GM21526 (cell line): ENCODE results near the gene NSUN6.
A peak's percentile ranks its signal among the peaks of the same experiment; 100 is the strongest.
"Not testable (repeated sequence)": the region's sequence is repeated elsewhere in the genome, so short reads cannot be mapped to it uniquely, and the experiment has no call there.

Experiments used
- ATAC-seq: cut with Tn5 transposase; IDR thresholded peaks from one replicate; pipeline ENCODE4 v1.9.1; 2021; ENCODE audit warnings: moderate library complexity; ENCODE audit not compliant: unreplicated experiment, low FRiP score

Gene NSUN6

DNA sequence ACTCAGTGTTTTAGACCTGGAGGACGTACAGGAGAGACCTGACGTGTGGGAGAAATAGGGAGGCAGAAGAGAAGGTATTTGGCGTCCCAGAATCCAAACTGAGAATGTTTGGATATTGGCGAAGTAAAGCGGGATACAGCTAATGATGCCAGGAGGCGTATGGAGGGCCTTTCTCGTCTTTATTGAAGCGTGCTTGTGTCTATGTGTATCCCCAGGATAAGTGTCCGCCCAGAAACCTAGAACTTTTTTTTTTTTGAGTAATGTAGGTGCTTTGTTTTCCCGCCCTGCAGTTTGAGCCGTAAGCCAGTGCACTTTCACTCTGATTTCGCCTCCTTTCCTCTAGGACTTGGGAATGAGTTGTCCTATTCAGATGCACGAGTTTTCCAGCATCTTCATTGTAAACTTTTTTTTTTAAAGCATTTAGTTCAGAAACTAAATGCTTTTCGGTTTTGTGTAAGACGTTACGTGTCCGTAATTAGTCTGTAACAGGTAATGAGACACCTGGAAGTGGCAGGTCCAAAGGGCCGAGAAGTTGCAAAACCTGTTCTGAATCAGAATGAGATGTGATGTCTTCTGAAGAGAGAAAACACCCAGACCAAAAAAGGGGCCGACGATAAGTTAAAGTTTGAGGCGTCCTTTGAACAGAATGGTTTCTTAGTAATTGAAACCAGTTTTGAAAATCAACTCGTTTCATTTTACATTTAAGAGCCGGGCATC lies 8.6 kb upstream of the NSUN6 start:
- peak; percentile 13 for ATAC-seq

DNA sequence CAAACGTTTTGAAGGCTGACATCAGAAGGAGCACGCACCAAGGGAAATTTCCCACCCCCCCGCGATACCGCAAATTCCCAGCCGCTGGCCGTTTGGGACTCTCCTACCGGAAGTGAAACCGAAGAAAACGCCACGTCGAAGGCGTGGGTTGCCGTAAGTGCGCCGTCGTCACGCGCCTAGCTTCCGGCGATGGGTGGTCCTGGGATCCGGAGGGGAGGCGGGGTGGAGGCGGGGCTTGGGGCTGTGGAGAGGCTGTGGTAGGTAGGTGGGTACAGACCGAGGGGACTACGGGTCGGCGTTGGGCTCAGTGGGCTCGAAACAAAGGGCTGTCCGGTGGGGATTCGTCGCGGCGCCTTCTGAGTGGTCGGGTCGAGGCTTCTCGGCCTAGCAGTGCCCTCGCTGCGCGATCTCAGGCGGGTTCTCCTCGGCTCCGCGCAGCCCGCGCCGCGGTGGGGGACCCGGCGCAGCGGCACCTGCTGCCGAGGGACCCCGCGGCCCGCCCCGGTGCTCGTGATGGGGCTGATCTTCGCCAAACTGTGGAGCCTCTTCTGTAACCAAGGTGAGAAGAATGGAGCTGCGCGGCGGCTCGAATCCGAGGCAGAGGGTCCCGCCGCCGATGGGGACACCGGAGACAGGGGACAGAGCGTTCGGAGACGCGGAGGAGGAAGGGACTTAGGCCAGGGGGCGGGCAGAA lies 7.9 kb upstream of the NSUN6 start, which contains the start of gene ARL5B:
Gene ARL5B, plus strand, starts transcription at position 307 of the 694 bp plus-strand sequence. Its CDS starts 207 bp downstream, at position 514.
- ATAC-seq = peak; percentile 86

DNA sequence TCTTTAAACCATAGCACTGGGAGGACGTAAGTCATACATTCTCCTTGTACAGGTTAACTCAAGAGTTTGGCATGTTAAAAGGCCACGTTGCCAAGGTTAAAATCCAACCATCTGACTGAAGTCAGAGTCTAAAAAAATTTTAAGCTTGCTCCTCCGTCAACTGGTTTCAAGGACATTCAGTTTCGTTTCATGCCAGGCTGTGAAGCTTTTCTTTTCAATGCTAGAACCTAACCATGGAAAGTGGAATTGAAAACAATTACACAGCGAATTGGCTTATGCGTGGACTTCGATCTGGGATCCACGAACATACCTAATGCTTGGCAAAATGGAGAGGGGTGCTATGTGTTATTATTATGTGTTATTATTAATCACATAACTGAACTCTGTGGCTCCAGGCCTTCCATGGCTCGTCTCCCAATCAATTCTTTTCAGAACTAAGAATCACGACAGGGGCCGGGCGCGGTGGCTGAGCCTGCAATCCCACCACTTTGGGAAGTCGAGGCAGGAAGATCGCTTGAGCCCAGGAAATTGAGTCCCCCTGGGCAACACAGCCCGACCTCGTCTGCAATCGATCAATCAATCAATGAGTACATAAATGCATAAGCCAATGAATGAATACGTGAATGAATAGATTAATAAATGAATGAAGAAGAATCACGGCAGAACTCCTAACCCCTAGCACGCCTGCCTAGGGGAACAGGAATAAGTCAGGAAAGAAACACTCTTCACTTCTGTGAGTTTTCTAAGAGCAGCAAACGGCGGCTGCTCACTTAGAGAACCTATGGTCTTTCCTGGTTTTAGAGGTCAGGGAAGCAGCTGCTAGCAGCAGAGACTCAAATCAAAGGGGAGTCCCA lies 7.1 kb upstream of the NSUN6 start:
- ATAC-seq = no peak

DNA sequence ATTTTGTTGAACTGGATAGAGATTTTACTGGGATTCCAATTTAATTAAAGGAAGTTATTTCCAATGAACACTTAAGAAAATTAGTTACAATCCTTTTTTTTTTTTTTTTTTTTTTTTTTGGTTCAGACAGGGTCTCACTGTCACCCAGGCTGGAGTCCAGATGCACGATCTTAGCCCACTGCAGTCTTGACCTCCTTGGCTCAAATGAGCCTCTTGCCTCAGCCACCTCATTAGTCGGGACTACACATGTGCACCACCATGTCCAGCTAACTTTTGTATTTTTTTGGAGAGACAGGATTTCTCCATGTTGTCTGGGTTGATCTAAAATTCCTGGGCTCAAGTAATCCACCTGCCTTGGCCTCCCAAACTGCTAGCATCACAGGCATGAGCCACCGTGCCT lies 5.3 kb upstream of the NSUN6 start:
- ATAC-seq = no peak

DNA sequence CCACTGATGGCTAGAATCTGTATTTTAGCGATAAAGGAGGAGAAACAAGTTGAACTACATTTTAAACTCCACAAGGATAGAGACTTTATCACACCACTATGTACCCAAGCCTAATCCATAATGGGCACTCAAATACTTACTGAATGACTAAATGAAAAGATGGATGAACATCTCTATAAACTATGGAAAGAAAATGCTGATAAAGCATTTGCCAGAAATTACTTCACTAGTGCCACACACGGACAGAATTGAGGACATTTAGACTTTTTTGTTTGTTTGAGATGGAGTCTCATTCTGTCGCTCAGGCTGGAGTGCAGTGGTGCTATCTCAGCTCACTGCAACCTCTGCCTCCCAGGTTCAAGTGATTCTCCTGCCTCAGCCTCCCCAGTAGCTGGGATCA lies 1.7 kb upstream of the NSUN6 start:
- no peak for ATAC-seq

- ATAC-seq = no peak
Measured at GRCh38 chr10:18650404-18650997, 886 bp downstream of the NSUN6 start.

DNA sequence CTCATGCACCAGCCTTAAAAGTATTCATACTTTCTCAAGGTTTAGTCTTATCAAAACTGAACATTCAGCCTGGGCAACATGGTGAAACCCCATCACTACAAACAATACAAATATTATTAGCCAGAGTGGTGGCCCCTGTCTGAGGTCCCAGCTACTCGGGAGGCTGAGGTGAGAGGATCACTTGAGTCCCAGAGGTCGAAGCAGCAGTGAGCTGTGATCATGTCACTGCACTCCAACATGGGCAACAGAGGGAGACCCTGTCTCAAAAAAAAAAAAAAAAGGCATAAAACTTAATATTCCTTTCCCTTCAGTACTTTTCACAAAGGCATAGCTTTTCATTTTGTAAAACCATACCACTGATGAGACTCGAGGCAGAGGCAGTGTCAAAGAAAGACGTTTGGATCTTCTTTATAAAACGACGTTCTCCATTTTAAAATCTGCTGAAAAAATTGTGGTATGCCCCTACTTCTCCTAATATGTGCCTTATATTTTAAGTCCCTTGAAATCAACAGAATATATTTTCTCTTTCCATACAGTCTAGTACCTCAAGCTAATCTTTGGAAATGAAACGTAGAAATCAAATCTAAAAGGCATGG lies 1.9 kb downstream of the NSUN6 start:
- ATAC-seq = no peak

DNA sequence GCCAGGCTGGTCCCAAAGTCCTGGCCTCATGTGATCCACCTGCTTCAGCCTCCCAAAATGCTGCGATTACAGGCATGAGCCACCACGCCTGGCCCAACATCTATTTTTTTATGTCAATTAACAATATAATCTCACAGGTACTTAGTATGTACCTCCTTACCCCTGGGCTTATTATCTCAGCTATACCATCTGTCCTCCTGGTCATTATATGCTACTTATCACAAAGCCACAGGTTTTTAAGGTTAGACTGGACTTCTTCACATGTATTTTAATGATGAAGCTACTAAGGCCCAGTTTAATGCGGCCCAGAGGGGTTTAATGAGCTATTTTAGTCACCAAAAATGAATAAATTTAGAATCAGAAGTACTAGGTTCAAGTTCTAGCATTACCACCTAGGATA lies 3.4 kb downstream of the NSUN6 start:
- no peak for ATAC-seq

DNA sequence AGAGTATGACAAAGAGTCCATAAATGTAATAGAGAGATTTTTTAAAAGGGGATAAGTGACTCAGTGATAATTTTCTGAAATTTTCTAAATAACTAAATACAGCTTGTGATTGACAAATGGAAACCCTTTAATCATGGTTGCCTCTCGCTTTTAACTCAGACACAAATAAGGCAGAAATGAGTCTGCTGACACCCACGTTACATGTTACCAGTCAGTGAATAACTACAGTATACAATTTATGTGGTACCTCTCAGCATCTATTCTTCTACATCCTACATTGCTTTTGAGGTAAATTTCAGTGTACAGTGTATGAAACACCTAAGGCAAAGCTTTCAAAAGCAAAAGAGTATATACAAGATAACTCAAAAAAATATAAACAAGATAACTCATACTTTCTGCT lies 4.2 kb downstream of the NSUN6 start:
- no peak for ATAC-seq

DNA sequence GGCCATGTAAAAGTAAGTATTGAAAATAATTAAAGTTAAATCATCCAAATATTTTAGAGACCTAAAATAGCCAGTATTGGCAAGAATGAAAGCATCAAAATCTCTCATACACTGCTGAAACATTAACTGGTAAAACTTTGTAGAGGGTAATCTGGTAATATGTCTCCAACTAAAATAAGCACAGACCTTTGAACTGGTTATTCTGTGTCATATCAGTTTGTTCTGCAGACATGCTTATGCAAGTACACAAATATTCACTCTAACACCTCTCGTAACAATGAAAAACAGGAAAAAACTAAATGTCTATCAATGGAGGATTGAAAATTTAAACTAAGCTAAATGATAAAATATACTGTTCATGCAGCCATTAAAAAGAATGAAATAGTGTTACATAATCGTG lies 11.7 kb downstream of the NSUN6 start:
- ATAC-seq = not testable (repeated sequence)

GRCh38 chr10:18637400-18637799 lies 14.0 kb downstream of the NSUN6 start:
- ATAC-seq = not testable (repeated sequence)

- no peak for ATAC-seq
Measured at GRCh38 chr10:18635995-18636394, 15.4 kb downstream of the NSUN6 start.

DNA sequence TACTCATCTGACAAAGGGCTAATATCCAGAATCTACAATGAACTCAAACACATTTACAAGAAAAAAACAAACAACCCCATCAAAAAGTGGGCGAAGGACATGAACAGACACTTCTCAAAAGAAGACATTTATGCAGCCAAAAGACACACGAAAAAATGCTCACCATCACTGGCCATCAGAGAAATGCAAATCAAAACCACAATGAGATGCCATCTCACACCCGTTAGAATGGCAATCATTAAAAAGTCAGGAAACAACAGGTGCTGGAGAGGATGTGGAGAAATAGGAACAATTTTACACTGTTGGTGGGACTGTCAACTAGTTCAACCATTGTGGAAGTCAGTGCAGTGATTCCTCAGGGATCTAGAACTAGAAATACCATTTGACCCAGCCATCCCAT lies 18.9 kb downstream of the NSUN6 start:
- not testable (repeated sequence) for ATAC-seq

DNA sequence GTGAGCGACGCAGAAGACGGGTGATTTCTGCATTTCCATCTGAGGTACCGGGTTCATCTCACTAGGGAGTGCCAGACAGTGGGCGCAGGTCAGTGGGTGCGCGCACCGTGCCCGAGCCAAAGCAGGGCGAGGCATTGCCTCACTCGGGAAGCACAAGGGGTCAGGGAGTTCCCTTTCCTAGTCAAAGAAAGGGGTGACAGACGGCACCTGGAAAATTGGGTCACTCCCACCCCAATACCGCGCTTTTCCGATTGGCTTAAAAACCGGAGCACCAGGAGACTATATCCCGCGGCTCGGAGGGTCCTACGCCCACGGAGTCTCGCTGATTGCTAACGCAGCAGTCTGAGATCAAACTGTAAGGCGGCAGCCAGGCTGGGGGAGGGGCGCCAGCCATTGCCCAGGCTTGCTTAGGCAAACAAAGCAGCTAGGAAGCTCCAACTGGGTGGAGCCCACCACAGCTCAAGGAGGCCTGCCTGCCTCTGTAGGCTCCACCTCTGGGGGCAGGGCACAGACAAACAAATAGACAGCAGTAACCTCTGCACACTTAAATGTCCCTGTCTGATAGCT lies 23.9 kb downstream of the NSUN6 start:
- not testable (repeated sequence) for ATAC-seq

DNA sequence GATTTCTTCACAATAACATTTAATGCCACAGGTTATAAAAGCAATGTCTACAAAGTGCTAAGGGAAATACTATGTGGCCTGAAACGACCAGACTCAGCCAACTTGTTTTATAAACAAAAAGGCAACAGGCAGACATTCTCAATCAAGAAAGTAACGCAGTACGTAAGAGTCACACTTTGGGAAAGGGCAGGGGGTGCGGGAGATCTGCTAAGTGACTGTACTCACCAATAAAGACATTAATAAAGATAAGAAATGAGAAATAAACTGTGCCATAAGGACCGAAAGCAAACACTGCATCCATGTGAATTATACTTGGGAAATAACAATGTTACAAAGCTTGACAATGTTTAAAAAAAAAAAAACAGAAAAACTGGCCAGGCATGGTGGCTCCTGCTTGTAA lies 25.5 kb downstream of the NSUN6 start:
- ATAC-seq = no peak

- not testable (repeated sequence) for ATAC-seq
Measured at GRCh38 chr10:18623671-18624070, 27.7 kb downstream of the NSUN6 start.

DNA sequence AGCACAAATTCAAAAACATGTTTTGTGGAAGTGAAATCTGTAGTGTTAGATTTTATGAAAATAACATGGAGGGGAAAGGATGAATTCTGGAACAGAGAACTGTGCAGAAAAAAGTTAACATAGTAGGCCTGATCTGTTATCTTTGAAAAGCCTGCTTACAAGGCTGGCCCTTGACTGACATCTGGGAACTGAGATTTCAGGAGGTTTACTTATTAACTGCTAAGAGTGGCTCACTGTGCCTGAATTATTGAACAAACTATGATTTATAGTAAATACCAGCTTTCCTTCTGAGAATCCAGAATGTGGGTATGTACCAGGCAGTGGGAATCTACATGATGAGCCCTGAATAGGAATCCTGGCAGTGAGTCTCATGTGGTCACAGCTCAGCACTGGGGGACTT lies 30.5 kb downstream of the NSUN6 start:
- no peak for ATAC-seq

- ATAC-seq = no peak
Measured at GRCh38 chr10:18619016-18619415, 32.4 kb downstream of the NSUN6 start.

GRCh38 chr10:18616337-18616736 lies 35.0 kb downstream of the NSUN6 start:
- ATAC-seq = no peak

- no peak for ATAC-seq
Measured at GRCh38 chr10:18615618-18616017, 35.8 kb downstream of the NSUN6 start.
